SH-SY5Y (cell line): ENCODE results near the gene PIK3R1.

Source experiments
- GATA2 ChIP-seq: IDR thresholded peaks from 2 replicates; pipeline ENCODE4 v1.6.1; 2011; ENCODE audit warnings: mild to moderate bottlenecking, low read depth, low read length
- GATA3 ChIP-seq: IDR thresholded peaks from 2 replicates; pipeline ENCODE4 v1.6.1; 2011; ENCODE audit warnings: low read depth, mild to moderate bottlenecking, low read length, moderate library complexity

DNA sequence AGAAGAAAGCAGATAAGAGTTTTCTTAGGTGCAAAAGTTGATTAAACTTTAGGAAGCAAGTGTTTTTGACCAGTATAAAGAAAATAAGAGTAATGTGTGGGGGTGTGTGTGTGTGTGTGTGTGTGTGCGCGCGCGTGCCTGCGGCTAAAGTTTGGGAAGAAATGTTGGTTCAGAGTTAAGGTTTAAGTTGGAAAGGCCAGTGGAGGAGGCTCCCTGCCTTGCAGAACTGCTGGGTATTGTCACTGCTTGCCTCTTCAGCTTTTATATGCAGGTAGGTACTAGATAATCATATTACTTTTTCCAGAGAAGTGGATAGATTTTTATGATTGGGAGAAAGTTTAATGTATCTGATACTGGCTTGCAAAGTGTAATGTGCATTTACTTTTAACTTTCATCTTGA, 2.0 kb downstream of the PIK3R1 start:
- no peak for TF ChIP-seq GATA2
- no peak for TF ChIP-seq GATA3
